ENCODE results near the gene CNTNAP2.

Gene CNTNAP2

DNA sequence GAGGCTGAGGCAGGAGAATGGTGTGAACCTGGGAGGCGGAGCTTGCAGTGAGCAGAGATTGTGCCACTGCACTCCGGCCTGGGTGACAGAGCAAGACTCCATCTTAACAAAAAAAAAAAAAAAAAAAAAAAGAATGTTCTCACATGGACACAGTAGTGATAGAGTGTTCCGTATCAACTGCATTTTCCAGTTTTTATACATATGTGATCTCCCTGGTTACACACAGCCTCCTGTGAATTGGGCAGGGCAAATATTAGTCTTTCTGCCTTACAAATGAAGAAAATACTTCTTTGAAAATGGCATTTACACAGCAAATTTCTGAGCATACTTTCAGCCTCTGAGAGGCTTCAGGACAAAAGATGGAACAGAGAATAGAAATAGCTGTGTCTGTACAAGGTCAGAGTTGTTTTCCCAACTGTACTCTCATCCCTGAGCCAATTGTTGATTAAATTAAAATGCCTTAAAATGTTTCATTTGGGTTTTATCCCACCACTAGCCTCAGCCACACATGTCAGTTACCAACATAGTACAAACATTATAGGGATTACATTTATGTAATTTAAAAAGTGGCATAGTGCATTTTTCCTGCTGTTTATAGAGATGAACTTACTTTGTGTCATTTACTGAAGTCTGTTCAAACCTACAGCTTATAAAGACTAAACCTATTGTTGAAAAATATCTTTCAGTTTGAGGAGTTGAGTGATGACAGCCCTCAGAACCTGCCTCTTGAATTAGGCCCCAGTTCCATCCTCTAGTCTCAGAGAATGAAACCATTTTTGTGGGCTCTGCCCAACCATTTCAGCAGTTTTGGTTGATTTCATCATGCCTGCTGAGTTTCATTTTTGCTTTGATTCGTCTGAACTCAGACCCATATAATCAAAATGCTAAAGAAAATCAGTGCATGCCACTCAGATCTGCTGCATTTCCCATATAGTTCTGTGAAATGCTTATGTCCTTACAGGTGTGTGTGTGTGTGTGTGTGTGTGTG is 1864.5 kb downstream of the CNTNAP2 start:
- TF ChIP-seq GATA3 (IDR thresholded peaks at IDR 0.05; ENCODE audit: low read depth, low read length) (no peak), GATA2 (IDR thresholded peaks at IDR 0.05; ENCODE audit: low read depth, low read length) (no peak)

DNA sequence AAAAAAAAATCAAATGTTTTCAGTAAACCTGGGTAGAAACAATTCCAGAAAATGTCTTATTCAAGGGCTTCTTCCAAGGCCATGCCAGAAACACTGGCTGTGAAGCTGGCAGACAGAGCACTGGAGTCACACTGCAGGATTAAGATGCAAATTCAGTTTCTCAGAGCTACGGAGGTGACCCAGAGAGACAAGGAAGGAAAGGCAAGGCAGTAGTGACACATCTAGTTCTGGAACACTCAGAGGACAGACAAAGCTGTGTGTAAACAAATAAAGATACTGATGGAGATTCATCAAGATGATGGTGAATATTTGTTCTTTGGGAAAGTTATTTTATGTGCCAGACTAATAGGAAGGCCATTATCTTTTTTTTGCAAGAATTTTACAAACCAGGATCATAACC is 1865.7 kb downstream of the CNTNAP2 start:
- TF ChIP-seq GATA3 (IDR thresholded peaks at IDR 0.05; ENCODE audit: low read depth, low read length) (no peak), GATA2 (IDR thresholded peaks at IDR 0.05; ENCODE audit: low read depth, low read length) (no peak)

DNA sequence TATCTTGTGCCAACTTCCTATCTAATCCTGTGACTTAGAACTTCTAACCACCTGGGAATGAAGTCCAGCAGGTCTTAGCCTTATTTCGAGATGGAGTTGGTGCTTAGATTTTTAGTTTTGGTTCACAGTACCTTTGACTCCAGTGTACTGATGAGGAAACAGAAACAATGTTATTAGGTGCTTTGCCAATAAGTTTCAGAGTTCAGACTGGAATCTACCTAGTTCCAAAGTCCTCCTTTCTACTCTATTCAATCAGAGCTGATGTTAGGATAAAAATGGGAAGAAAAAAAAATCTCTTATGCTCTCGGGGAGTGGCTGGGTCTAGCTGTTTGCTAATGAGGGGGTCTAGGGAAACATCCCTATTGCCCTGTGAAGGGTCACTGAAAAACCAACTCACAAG is 1867.7 kb downstream of the CNTNAP2 start:
- TF ChIP-seq GATA2 (IDR thresholded peaks at IDR 0.05; ENCODE audit: low read depth, low read length) (no peak), GATA3 (IDR thresholded peaks at IDR 0.05; ENCODE audit: low read depth, low read length) (no peak)

DNA sequence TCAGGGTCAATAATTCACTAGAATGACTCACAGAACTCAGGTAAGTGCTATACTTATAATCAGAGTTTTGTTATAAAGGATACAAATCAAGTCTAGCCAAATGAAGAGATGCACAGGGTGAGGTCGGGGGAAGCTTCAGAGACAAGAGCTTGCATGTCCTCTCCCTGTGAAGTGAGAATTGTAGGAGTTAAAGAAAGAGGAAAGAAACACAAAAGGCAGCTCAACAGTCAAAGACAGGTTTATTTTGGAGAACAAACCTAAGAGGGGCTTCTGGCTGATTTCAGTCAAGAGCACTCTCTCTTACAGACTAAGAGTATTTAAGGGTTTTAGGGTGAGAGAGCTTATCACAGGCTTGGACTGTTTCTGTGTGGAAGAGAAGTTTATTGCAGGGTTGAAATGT is 1873.5 kb downstream of the CNTNAP2 start:
- TF ChIP-seq GATA3 (IDR thresholded peaks at IDR 0.05; ENCODE audit: low read depth, low read length) (no peak), GATA2 (IDR thresholded peaks at IDR 0.05; ENCODE audit: low read depth, low read length) (no peak)

DNA sequence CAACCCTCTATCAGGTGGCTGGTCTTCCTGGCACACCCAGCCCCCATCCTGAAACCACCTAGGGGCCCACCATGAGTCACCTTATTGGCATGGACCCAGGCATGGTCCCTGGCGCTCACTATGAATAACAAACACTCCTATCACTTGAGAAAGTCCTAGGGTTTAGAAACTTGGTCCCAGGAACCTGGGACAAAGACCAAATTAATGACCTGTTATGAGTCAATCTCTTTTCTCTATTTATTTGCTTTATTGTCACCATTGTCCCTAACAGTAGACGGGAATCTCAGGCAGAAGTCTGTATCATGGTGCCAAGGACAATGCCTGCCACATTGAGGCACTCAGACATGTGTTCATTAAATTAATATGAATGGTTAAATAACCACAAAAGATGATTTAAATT is 1874.3 kb downstream of the CNTNAP2 start:
- TF ChIP-seq GATA3 (IDR thresholded peaks at IDR 0.05; ENCODE audit: low read depth, low read length) (no peak), GATA2 (IDR thresholded peaks at IDR 0.05; ENCODE audit: low read depth, low read length) (no peak)

DNA sequence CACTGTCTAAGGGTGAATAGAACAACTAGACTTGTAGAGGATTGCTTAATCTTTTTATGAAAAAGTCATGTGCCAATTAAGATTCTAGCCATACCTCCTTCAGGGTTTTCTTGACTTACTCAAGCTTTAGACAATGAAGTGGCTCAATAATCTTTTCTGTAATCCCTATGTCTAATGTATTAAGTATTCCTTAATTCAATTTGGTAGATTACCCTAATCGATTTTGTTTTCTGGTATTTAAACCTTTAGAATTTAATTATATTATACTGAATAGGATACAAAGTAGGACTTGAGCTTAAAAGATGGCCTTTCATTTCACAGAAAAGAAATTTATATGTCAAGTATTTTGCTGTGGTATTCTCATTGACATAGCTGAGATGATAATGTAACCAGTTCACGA is 1876.1 kb downstream of the CNTNAP2 start:
- TF ChIP-seq GATA2 (IDR thresholded peaks at IDR 0.05; ENCODE audit: low read depth, low read length) (no peak), GATA3 (IDR thresholded peaks at IDR 0.05; ENCODE audit: low read depth, low read length) (no peak)

DNA sequence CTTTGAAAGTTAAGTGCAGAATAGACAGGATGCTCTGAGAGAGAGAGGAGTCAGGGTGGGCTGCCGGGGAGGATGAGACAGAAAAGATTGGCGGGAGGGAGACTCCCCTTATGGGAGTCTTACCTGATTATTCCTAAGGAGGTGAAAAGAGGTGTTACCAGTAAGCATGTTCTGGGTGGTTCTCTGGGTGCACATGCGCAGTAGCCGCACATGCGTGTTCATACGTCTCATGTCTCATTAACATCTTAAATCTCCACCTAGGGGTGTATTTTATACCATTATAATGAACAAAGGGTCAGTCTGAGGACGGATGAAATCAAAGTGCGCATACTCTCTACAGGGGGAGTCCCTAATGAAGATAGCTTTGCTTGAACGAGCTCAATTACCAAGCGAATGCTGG is 1881.0 kb downstream of the CNTNAP2 start:
- TF ChIP-seq GATA3 (IDR thresholded peaks at IDR 0.05; ENCODE audit: low read depth, low read length) (no peak), GATA2 (IDR thresholded peaks at IDR 0.05; ENCODE audit: low read depth, low read length) (no peak)

DNA sequence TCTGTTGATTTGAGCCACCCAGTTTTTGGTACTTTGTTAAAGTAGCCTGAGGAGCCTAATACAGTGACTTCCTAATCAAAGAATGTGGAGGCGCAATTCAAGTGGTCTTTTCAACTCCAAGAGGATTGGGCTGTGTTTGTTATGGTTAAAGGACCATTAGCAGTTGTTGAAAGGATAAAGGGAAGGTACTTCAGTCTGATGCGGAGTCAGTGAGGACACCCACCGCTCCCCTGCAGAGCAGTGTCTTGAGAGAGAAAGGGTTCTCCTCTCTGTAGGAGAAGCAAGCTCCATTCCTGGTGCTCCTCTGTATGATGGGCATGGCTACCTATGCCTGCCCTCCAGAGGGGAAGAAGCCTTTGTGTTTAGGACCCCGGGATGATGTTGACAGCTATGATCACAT is 1883.4 kb downstream of the CNTNAP2 start:
- TF ChIP-seq GATA3 (IDR thresholded peaks at IDR 0.05; ENCODE audit: low read depth, low read length) (0 out of 2 replicates have a peak, but pooled peaks have one; percentile 27), GATA2 (IDR thresholded peaks at IDR 0.05; ENCODE audit: low read depth, low read length) (no peak)

DNA sequence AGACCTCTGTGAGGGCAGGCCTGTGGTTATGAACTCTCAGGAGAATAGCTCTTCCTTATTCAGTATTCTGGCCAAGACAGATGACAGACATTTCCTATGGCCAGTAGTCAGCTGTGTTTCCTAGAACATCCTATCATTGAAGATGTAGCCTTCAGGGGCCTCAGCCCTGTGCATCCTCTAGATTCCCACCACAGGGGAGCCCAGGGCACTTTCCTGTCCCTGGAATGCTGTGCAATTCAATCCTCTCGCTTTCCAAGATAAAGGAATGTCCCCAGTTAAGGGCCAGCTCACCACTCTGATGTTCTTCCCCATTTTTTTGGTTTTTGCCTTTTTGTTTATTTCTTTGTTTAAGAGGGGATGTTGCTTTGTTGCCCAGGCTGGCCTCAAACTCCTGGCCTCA is 1895.2 kb downstream of the CNTNAP2 start:
- no peak for TF ChIP-seq GATA2 (IDR thresholded peaks at IDR 0.05; ENCODE audit: low read depth, low read length)
- TF ChIP-seq GATA3 (IDR thresholded peaks at IDR 0.05; ENCODE audit: low read depth, low read length): no peak

DNA sequence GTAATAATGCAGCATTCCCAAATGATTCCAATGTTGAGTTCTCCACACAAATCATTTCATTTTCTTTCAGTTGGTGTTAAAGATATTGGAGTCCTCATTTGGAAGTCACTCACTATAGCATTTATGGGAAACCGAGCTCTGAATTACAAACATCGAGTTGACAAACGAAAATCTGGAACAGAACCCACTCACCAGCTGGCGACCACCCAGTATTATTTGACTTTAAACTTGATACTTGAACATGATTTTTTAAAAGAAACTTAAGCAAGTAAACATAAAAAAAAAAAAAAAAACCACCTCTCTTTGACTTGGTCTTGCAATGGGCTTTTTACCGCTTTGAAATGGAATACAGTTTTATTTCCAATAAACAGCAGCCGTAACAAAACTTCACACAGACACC is 1897.4 kb downstream of the CNTNAP2 start:
- TF ChIP-seq GATA3 (IDR thresholded peaks at IDR 0.05; ENCODE audit: low read depth, low read length): no peak
- TF ChIP-seq GATA2 (IDR thresholded peaks at IDR 0.05; ENCODE audit: low read depth, low read length): no peak

DNA sequence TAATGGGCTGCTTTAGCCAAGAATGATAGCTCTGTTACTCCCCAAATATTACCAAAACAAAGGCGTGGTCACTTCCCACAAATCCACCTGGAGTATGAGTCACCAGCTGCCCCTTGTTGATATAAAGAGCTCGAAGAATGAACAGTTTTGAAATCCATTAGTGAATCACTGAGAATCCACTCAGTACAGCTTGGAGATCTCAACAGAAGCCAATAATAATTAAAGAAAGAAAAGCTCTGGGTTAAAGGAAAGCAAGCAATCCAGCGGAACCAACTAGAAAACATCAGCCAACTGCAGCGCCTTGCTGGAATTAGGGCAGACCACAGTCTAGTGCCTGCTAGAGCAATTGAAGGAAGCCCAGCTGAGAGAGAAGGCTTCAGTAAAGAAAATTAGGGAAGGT is 1897.9 kb downstream of the CNTNAP2 start:
- TF ChIP-seq GATA3 (IDR thresholded peaks at IDR 0.05; ENCODE audit: low read depth, low read length): no peak
- no peak for TF ChIP-seq GATA2 (IDR thresholded peaks at IDR 0.05; ENCODE audit: low read depth, low read length)

DNA sequence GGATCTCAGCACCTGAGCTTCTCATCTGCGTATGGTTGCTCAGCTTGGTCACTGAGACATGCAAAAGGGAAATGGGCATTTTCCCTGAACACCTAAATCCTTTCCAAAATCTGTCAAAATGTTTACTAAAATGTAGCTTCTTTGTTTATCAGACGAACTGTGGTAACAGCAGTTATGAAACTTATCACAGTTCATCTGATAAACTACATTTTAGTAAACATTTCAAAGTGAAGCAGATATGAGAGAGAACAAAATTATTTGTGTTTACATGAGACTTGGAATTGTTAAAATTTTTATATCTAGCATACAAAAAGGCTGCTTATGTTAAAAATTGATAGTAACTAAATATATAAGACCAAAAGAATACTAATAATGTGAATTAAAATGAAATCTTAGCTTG is 1900.5 kb downstream of the CNTNAP2 start:
- no peak for TF ChIP-seq GATA3 (IDR thresholded peaks at IDR 0.05; ENCODE audit: low read depth, low read length)
- no peak for TF ChIP-seq GATA2 (IDR thresholded peaks at IDR 0.05; ENCODE audit: low read depth, low read length)

DNA sequence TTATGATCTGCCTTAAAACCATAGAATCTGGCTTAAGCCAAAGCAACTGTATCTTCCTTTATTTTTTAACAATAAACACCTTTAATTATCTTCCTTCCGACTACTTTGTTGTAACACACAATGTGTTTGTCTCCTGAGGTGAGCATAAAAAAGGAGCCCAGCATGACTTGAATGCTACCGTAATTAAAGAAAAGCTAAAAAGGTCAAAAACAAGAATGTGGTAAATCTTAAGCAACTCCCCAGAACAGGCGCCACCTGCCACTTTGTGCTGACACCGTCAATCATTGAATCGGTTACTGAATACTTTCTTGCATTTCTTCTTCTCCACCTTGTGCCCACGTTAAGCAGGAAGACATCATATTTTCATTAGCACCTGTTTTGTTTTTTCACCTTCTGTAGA is 1904.1 kb downstream of the CNTNAP2 start:
- TF ChIP-seq GATA3 (IDR thresholded peaks at IDR 0.05; ENCODE audit: low read depth, low read length) (no peak), GATA2 (IDR thresholded peaks at IDR 0.05; ENCODE audit: low read depth, low read length) (no peak)

DNA sequence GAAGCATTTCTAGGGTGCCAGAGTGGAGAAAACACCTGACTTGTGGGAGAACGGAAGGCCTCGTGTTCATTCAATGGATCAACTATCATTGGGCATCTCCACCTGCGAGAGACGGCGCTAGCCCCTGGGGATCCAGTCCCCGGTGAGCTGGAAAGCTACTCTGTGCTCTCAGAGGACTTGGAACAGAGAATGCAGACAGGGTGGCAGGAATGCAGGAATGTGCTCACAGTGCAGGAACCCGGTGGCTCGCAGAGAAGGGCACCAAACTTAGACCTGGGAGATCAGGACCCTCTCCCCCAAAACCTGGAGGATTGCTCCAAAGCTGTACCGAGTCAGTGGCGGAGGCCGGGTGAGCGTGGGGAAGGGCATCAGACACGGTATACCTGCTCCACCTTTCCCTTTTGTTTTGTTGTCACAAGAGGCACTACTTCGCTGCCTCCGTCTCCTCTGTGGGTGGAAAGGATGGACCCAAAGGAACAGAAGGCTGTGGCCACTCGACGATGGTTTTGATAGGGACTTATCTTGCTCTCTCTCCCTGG is 1905.0 kb downstream of the CNTNAP2 start:
- TF ChIP-seq GATA3 (IDR thresholded peaks at IDR 0.05; ENCODE audit: low read depth, low read length): no peak
- TF ChIP-seq GATA2 (IDR thresholded peaks at IDR 0.05; ENCODE audit: low read depth, low read length): no peak

DNA sequence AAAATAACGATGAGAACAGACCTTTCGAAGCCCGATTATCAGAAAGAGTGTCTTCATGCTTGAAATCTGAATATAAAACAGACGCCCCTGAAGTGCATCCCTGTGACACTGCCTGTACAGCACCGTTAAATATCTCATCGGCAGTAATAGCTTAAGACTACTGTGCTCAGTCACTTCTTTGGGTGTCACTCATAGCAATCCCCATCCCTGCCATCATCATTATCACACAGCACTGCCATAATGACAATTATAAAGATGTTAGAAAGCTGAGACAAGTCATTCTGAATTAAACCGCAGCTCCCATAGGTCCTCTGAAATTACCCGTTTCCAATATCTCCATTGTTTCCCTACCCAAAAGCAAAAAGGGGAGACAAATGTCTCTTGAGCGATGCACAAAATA is 1906.2 kb downstream of the CNTNAP2 start:
- no peak for TF ChIP-seq GATA2 (IDR thresholded peaks at IDR 0.05; ENCODE audit: low read depth, low read length)
- TF ChIP-seq GATA3 (IDR thresholded peaks at IDR 0.05; ENCODE audit: low read depth, low read length): no peak
